ENCODE measurements around the gene SLC25A39. TPM values are rescaled to one million over a fixed set of nuclear protein-coding genes. Genes with fewer than 3 reads are reported as not detected.

SLC25A39 gene
- total and polyA plus RNA-seq, 9 of the 15 experiments (the other 6 are each of a cell fraction or from before 2014, with no cell fraction given), result 4.8 to 267 (median 140) TPM

DNA sequence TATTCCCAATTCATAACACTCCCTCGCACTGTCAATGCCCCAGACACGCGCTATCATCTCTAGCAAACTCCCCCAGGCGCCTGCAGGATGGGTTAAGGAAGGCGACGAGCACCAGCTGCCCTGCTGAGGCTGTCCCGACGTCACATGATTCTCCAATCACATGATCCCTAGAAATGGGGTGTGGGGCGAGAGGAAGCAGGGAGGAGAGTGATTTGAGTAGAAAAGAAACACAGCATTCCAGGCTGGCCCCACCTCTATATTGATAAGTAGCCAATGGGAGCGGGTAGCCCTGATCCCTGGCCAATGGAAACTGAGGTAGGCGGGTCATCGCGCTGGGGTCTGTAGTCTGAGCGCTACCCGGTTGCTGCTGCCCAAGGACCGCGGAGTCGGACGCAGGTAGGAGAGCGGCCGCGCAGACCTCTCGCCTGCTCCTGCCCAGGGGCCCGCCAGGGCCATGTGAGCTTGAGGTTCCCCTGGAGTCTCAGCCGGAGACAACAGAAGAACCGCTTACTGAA is 20.4 kb upstream of the SLC25A39 start, which contains the start of gene GRN (continued):
- TF ChIP-seq SPI1 (IDR thresholded peaks at IDR 0.05; ENCODE audit: borderline replicate concordance, low read depth, low read length) (peak; percentile 52; the same call in 1 of the 2 replicates), RCOR1 (IDR thresholded peaks at IDR 0.05; ENCODE audit: borderline replicate concordance in 1 of 2, low read depth in 2 of 2, low read length in 2 of 2) (peak in 1 of 2 experiments; percentile 90; a peak in 2 of 4 replicates), NCOA1 (IDR thresholded peaks at IDR 0.05; ENCODE audit: low read depth) (no peak), KAT8 (IDR thresholded peaks at IDR 0.05; ENCODE audit: low read depth) (no peak; the same call in 1 of the 2 replicates), MBD2 (IDR thresholded peaks at IDR 0.05; ENCODE audit: borderline replicate concordance, low read depth) (peak; percentile 74; the same call in 1 of the 2 replicates), FOSL1 (tag; conservative IDR thresholded peaks at IDR 0.05) (no peak), GTF2E2 (tag; IDR thresholded peaks at IDR 0.05) (peak; percentile 58; the same call in 1 of the 2 replicates), NFE2 (IDR thresholded peaks at IDR 0.05; ENCODE audit: low read depth) (no peak), ZNF431 (CRISPR knock-in tag; IDR thresholded peaks at IDR 0.05) (no peak), MTF1 (CRISPR knock-in tag; IDR thresholded peaks at IDR 0.05; ENCODE audit: borderline replicate concordance) (no peak), PTTG1 (tag; IDR thresholded peaks at IDR 0.05; ENCODE audit: low read depth) (no peak), TBP (optimal IDR thresholded peaks at IDR 0.05; ENCODE audit: low read depth, low read length) (peak; percentile 52), POLR2H (tag; IDR thresholded peaks at IDR 0.05; ENCODE audit: low read depth) (no peak; the same call in 1 of the 2 replicates), ELF2 (CRISPR knock-in tag; IDR thresholded peaks at IDR 0.05) (no peak), ZNF41 (CRISPR knock-in tag; conservative IDR thresholded peaks at IDR 0.05) (no peak), ZFP1 (CRISPR knock-in tag; IDR thresholded peaks at IDR 0.05) (no peak)
- TF ChIP-seq, protein P1, sequence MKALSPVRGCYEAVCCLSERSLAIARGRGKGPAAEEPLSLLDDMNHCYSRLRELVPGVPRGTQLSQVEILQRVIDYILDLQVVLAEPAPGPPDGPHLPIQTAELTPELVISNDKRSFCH (CRISPR knock-in tag; IDR thresholded peaks at IDR 0.05), result no peak
- TF ChIP-seq, protein P1 (tag; IDR thresholded peaks at IDR 0.05), result 0 out of 2 replicates have a peak, but pooled peaks have one; percentile 23
- TF ChIP-seq, protein P2, sequence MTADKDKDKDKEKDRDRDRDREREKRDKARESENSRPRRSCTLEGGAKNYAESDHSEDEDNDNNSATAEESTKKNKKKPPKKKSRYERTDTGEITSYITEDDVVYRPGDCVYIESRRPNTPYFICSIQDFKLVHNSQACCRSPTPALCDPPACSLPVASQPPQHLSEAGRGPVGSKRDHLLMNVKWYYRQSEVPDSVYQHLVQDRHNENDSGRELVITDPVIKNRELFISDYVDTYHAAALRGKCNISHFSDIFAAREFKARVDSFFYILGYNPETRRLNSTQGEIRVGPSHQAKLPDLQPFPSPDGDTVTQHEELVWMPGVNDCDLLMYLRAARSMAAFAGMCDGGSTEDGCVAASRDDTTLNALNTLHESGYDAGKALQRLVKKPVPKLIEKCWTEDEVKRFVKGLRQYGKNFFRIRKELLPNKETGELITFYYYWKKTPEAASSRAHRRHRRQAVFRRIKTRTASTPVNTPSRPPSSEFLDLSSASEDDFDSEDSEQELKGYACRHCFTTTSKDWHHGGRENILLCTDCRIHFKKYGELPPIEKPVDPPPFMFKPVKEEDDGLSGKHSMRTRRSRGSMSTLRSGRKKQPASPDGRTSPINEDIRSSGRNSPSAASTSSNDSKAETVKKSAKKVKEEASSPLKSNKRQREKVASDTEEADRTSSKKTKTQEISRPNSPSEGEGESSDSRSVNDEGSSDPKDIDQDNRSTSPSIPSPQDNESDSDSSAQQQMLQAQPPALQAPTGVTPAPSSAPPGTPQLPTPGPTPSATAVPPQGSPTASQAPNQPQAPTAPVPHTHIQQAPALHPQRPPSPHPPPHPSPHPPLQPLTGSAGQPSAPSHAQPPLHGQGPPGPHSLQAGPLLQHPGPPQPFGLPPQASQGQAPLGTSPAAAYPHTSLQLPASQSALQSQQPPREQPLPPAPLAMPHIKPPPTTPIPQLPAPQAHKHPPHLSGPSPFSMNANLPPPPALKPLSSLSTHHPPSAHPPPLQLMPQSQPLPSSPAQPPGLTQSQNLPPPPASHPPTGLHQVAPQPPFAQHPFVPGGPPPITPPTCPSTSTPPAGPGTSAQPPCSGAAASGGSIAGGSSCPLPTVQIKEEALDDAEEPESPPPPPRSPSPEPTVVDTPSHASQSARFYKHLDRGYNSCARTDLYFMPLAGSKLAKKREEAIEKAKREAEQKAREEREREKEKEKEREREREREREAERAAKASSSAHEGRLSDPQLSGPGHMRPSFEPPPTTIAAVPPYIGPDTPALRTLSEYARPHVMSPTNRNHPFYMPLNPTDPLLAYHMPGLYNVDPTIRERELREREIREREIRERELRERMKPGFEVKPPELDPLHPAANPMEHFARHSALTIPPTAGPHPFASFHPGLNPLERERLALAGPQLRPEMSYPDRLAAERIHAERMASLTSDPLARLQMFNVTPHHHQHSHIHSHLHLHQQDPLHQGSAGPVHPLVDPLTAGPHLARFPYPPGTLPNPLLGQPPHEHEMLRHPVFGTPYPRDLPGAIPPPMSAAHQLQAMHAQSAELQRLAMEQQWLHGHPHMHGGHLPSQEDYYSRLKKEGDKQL (CRISPR knock-in tag; IDR thresholded peaks at IDR 0.05; ENCODE audit: borderline replicate concordance), result no peak
- TF ChIP-seq, protein P3, sequence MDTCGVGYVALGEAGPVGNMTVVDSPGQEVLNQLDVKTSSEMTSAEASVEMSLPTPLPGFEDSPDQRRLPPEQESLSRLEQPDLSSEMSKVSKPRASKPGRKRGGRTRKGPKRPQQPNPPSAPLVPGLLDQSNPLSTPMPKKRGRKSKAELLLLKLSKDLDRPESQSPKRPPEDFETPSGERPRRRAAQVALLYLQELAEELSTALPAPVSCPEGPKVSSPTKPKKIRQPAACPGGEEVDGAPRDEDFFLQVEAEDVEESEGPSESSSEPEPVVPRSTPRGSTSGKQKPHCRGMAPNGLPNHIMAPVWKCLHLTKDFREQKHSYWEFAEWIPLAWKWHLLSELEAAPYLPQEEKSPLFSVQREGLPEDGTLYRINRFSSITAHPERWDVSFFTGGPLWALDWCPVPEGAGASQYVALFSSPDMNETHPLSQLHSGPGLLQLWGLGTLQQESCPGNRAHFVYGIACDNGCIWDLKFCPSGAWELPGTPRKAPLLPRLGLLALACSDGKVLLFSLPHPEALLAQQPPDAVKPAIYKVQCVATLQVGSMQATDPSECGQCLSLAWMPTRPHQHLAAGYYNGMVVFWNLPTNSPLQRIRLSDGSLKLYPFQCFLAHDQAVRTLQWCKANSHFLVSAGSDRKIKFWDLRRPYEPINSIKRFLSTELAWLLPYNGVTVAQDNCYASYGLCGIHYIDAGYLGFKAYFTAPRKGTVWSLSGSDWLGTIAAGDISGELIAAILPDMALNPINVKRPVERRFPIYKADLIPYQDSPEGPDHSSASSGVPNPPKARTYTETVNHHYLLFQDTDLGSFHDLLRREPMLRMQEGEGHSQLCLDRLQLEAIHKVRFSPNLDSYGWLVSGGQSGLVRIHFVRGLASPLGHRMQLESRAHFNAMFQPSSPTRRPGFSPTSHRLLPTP (IDR thresholded peaks at IDR 0.05; ENCODE audit: borderline replicate concordance, extremely low read depth, insufficient read length), result no peak
